ENCODE data around the gene VTI1A.
"Not testable (repeated sequence)": the region's sequence is repeated elsewhere in the genome, so short reads cannot be mapped to it uniquely, and the experiment has no call there.

DNA sequence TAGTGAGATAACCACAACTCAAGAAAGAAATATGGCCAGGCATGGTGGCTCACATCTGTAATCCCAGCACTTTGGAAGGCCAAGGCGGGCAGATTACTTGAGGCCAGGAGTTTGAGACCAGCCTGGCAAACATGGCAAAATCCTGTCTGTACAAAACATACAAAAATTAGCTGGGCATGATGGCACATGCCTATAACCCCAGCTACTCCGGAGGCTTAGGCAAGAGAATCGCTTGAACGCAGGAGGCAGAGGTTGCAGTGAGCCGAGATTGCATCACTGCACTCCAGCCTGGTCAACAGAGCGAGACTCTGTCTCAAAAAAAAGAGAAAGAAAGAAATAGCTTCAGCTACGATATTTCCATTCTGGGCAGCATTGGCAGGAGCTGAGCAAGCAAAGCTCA is 143.8 kb downstream of the VTI1A start:
- not testable (repeated sequence) for TF ChIP-seq POLR2A (IDR thresholded peaks at IDR 0.05; ENCODE audit: low read depth, low read length); POLR2AphosphoS5 (IDR thresholded peaks at IDR 0.05; ENCODE audit: low read depth, low read length); TAF1 (IDR thresholded peaks at IDR 0.05; ENCODE audit: borderline replicate concordance, low read depth, low read length)

Measured in GM12892 (cell line).